DLD1 (cell line): ENCODE data around the gene NUDT16.

Experiments used
- in situ Hi-C: cut with HindIII; loops from 2 replicates; pipeline ENCODE4 v1.10.0; 2017; ENCODE audit warnings: low sequenced_read_pairs

The NUDT16 gene

DNA sequence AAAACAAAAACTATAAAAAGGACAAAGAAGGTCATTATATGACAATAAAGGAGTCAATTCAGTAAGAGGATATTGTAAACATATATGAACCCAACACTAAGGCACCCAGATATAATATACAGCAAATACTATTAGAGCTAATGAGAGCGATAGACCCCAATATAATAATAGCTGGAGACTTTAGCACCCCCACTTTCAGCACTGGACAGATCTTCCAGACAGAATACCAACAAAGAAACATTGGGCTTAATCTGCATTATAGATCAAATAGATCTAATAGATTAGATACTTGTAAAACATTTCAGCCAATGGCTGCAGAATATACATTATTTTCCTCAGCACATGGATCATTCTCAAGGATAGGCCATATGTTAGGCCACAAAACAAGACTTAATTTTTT is 53.4 kb downstream of the NUDT16 start:
- in situ Hi-C loops, result no loop called here
